Fibroblast of the aortic adventitia (primary cell): ENCODE results near the gene PLXNA2. TPM values are rescaled to one million over a fixed set of nuclear protein-coding genes. Genes with fewer than 3 reads are reported as not detected.

ENCODE experiments used
- DNase-seq: peaks from one replicate; pipeline ENCODE4 v3.0.0-alpha.2; 2010; ENCODE audit warnings: low read depth
- H3K4me3 ChIP-seq: 2 replicates; pipeline ENCODE4 v1.5.1; 2011; ENCODE audit warnings: low read depth, mild to moderate bottlenecking, control low read depth, low read length, moderate library complexity
- total RNA-seq: library from RNA; depleted of rRNA; stranded (reverse); fragments of >200 nt; gene quantifications from 2 replicates; pipeline ENCODE4 v1.2.3, GENCODE V29; 2012; ENCODE audit warnings: low replicate concordance
- TF ChIP-seq, protein P1 (sequence below): IDR thresholded peaks from 2 replicates; pipeline ENCODE4 v1.5.1; 2011; ENCODE audit warnings: mild to moderate bottlenecking, low read length, control low read depth, inconsistent platforms; ENCODE audit not compliant: insufficient read depth

Gene PLXNA2
- total RNA-seq, 1 donor: 8.0 TPM

DNA sequence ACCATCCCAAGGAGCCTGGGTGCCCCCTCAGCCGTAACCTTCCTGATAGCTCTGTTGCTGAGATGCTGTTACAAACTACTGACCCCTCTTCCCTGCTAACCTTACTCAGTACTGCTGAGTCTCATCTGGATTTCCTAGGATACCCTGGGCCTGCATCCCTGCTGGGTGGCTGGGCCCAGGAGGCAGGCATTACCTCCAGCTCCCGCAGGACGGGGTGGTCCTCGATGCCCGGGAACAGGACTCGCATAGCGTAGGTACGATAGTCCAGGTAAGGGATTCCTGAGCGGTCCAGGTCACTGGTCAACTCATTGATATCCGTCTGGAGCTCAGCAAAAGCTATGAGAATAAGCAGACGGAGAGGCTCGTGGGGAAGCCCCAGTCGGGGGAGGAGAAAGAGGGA is 201.3 kb downstream of the PLXNA2 start:
- H3K4me3 ChIP-seq: no peak overlapping the region
- no peak for DNase-seq
- TF ChIP-seq, protein P1, sequence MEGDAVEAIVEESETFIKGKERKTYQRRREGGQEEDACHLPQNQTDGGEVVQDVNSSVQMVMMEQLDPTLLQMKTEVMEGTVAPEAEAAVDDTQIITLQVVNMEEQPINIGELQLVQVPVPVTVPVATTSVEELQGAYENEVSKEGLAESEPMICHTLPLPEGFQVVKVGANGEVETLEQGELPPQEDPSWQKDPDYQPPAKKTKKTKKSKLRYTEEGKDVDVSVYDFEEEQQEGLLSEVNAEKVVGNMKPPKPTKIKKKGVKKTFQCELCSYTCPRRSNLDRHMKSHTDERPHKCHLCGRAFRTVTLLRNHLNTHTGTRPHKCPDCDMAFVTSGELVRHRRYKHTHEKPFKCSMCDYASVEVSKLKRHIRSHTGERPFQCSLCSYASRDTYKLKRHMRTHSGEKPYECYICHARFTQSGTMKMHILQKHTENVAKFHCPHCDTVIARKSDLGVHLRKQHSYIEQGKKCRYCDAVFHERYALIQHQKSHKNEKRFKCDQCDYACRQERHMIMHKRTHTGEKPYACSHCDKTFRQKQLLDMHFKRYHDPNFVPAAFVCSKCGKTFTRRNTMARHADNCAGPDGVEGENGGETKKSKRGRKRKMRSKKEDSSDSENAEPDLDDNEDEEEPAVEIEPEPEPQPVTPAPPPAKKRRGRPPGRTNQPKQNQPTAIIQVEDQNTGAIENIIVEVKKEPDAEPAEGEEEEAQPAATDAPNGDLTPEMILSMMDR: no peak

DNA sequence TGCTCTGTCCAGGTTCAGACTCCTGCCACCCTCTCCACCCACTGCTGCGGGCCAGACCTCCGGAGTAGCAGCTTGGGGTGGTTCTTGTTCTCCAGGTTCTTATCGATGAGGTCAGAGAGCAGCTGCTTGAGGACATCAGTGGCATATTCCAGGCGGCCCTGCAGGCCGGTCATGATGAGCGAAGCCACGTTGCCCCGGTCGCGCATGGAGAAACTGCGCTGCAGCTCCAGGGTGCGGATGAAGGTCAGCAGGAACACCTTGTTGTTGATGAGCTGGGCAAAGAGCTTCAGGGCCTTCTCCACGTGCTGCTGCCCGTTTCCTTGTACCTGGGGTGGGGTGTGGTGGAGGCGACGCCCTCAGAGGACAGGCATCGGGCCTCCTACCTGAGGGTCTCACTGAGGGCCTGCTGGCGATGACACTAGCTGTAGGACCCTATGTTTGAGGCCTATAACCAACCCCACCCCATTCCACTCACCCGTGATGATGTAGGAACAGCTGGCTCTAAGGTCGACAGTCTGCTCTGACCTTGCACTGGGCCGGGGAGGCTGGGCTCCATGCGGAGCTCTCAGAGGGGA is 202.1 kb downstream of the PLXNA2 start:
- no peak overlapping the region for H3K4me3 ChIP-seq
- no peak for DNase-seq
- TF ChIP-seq, protein P1: no peak

DNA sequence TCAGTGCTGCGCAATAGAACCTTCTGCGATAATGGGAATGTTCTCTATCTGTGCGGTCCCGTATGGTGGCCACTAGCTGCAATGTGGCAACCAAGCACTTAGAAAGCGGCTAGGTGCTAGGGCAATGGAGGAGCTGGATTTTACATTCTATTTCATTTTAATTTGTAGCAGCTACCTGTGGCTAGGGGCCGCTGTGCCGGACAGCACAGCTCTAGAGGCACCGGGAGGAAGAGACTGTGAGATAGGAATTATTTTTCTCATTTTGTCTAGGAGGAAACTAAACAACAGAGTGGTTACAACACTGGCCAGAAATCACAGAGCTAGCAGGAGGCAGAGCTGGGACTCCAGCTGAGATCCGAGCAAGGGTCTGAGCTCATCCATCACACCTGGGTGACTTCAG is 202.7 kb downstream of the PLXNA2 start:
- TF ChIP-seq, protein P1: no peak
- DNase-seq: no peak
- no peak overlapping the region for H3K4me3 ChIP-seq

DNA sequence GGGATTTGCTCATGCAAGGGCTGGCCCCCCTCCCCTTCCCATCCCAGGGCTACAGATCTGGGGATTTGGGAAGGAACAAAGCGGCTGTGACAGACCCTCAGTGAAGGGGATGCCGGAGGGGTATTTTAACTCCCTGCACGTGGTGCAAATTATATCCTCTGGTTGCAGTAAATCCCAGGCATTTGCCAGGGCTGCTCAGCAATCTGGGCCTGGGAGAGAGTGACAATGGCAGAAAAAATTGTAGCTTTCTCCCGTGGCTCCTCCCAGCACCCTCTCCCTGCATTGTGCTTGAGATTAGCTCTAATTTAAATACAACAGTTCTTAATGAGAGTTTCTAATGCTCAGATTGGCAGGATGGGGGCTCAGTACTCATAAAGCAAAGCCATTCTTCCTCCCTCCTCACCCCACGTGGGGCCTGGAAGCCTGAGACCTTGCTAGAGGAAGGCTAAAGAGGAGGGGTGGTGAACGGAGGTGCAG is 203.3 kb downstream of the PLXNA2 start:
- TF ChIP-seq, protein P1: no peak
- no peak overlapping the region for H3K4me3 ChIP-seq
- no peak for DNase-seq

DNA sequence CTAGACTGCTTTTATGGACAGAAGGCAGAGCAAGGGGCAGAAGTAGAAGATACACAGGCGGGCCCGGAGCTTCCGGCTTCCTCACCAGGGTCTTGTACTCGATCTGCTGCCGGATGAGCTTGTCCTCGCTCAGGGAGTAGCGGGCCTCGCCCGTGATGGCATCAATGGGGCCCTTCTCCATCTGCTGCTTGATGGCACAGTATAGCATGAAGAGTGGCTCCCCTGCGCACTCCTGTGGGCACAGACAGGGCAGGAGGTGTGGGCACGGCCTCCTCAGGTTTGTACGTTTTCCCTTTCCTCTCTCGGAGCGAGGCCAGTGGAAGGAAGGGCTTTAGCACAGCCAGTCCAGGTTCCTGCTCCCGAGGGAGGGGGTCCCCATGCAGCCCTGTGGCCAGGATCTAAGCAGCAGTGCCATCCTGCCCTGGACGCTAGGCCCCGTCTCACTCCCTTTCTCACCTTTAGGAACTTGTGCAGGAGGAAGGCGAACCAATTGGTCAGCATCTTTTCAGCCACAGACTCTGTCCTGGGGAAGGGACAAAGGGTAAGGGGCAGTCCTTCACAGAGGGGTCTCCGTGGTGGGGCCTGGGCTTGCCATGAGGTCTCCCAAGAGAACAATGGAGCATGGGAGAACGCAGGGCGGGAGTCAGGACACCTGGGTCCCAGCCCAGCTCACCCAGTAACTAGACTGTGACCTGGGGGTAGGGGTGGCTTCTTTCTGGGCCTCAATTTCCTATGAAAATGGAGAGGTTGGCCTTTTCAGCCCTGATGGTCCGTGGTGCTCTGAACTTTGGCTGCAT is 204.4 kb downstream of the PLXNA2 start:
- TF ChIP-seq, protein P1: no peak
- no peak for DNase-seq
- H3K4me3 ChIP-seq: no peak overlapping the region

DNA sequence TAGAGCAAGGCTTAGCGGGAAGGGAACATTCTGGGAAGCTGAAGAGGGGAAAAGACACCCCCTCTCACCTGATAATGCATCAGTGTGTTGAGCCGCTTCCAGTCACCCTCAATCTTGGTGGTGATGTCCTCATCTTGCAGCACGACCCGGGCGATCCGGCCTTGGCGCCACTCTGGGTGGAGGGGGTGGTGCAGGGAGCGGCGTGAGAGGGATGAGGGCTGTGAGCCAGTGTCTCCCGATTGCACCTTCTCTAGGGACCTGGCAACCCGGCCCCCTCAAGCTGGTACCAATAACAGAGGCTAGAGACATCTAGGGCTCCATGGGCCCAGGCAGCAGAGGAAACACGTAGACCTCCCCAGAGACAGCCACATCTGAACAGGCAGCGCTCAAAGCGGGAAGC is 205.9 kb downstream of the PLXNA2 start:
- no peak for DNase-seq
- no peak overlapping the region for H3K4me3 ChIP-seq
- TF ChIP-seq, protein P1: no peak
